ENCODE results near the gene ADAM12. TPM values are rescaled to one million over a fixed set of nuclear protein-coding genes. Genes with fewer than 3 reads are reported as not detected.

ADAM12 gene, protein sequence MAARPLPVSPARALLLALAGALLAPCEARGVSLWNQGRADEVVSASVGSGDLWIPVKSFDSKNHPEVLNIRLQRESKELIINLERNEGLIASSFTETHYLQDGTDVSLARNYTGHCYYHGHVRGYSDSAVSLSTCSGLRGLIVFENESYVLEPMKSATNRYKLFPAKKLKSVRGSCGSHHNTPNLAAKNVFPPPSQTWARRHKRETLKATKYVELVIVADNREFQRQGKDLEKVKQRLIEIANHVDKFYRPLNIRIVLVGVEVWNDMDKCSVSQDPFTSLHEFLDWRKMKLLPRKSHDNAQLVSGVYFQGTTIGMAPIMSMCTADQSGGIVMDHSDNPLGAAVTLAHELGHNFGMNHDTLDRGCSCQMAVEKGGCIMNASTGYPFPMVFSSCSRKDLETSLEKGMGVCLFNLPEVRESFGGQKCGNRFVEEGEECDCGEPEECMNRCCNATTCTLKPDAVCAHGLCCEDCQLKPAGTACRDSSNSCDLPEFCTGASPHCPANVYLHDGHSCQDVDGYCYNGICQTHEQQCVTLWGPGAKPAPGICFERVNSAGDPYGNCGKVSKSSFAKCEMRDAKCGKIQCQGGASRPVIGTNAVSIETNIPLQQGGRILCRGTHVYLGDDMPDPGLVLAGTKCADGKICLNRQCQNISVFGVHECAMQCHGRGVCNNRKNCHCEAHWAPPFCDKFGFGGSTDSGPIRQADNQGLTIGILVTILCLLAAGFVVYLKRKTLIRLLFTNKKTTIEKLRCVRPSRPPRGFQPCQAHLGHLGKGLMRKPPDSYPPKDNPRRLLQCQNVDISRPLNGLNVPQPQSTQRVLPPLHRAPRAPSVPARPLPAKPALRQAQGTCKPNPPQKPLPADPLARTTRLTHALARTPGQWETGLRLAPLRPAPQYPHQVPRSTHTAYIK
- under 1 TPM; 0.34 to 0.87 (median 0.51) TPM for total RNA-seq

DNA sequence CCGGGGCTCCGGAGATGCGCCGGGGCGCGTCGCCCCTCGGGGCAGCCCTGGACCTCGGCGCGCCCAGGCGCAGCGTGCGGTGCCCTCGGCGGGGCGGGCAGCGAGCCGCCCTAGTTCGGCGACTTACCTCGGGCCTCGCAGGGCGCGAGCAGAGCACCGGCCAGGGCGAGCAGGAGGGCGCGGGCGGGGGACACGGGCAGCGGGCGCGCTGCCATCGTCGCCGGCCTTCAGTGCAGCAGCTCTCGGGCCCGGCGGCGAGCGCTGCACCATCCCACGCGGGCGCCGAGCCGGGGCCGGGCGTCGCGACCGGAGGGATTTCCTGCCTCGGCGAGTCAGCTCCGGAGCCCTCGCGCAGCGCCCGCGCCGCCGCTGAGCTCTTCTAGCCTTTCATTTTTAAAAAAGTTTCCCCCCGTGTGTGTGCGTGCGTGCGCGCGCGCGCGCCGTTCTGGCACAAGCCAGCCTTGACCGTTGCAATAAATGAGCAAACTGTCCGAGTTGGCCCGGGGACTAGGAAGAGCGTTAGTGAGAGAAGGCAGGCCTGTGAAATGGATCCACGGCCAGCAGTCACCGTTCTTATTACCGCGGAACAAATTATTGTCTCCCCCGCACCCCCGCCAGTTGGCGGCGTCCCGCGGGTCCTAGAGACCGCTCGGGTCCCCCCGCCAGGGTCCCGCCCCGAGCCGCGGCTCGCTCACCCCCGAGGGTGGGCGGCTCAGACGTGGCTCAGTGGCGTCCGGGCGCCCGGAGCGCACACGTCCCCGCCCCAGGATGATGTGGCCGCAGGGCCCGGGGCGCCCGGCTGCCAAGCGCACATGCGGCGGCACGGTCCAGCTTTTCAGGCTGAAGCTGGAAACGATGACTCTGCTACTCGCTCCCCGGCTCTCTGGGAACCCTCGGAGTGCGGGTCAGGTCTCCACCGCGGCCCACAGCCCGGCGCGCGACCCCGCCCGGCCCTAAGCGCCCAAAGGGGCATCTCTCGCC lies at the start of gene ADAM12:
Gene ADAM12 (minus strand): TSS at position 547 of the 981 bp plus-strand sequence. CDS start 332 bp downstream, at position 215.
- DNase-seq (no peak), ATAC-seq (peak; percentile 24 to 25)
- H3K9me3 Mint-ChIP-seq: no peaks in the 10 kb centered on the region
- peak within 1 kb of the TSS; percentile 79 for H3K4me3 Mint-ChIP-seq
- H3K27me3 Mint-ChIP-seq (ENCODE audit: low read depth): peaks cover 37% of the 10 kb centered on the region
- H3K4me1 Mint-ChIP-seq (ENCODE audit: low read depth): peaks cover 6% of the 10 kb centered on the region
- H3K36me3 Mint-ChIP-seq (ENCODE audit: insufficient read depth): no peaks in the 10 kb centered on the region

DNA sequence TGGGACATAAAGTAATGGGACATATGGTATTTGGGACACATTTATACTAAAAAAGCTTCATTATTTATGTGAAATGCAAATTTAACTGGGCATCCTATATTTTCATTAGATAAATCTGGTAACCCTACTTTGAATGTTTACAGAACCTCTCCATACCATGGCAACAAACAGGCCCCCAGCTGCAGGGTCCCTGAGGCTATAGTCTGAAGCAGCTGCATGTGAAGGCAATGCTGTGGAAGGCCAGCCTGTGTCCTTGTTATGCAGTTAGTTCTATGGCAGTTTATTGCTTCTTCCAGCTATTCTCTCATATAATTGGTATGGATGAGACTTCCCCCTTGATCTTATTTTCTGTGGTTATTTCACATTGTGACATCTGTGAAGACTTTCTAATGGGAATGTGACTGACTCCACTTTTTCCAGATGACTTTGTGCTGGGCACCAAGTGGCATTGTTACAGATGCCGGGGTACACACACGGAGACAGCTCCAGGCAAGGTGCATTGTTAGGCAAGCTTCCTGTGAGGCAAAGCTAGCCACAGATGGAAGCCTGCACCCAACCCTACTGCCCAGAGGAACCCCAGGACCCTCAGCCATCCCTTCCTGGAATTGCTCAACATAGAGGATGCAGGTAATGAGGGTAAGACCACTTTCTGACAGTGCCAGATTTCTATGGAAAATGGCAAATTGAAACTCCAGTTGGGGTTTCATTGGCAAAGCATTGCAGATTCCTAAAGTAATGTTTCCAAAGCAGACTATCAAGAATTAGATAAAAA lies 49.5 kb upstream of the ADAM12 start:
- no peaks in the 10 kb centered on the region for H3K9me3 Mint-ChIP-seq
- no peak for ATAC-seq
- no peak overlapping the region for H3K4me3 Mint-ChIP-seq
- no peaks in the 10 kb centered on the region for H3K36me3 Mint-ChIP-seq (ENCODE audit: insufficient read depth)
- DNase-seq: no peak
- no peaks in the 10 kb centered on the region for H3K27me3 Mint-ChIP-seq (ENCODE audit: low read depth)
- H3K4me1 Mint-ChIP-seq (ENCODE audit: low read depth): no peaks in the 10 kb centered on the region

DNA sequence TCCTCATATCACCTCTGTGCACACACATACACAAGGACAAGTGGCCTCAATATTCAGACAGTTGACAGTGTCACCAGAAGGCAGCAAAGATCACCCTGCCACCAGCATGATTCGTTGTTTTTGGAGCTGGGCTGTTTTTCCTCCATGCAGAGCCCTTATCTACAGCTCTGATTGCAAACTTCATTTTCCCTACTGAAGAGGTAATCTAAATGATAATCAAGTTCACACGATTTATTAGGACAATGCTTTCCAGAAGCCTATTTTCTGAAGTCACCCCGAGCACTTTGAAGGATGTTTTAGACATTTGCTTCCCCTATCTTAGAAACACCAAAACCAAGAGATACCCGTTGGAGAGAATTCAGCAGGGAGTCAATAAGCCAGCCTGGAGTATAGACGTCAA lies 46.0 kb upstream of the ADAM12 start:
- Mint-ChIP-seq H3K4me1 (ENCODE audit: low read depth) (no peaks in the 10 kb centered on the region), H3K36me3 (ENCODE audit: insufficient read depth) (no peaks in the 10 kb centered on the region), H3K4me3 (no peak overlapping the region), H3K27me3 (ENCODE audit: low read depth) (no peaks in the 10 kb centered on the region), H3K9me3 (no peaks in the 10 kb centered on the region)
- ATAC-seq (no peak), DNase-seq (no peak)

DNA sequence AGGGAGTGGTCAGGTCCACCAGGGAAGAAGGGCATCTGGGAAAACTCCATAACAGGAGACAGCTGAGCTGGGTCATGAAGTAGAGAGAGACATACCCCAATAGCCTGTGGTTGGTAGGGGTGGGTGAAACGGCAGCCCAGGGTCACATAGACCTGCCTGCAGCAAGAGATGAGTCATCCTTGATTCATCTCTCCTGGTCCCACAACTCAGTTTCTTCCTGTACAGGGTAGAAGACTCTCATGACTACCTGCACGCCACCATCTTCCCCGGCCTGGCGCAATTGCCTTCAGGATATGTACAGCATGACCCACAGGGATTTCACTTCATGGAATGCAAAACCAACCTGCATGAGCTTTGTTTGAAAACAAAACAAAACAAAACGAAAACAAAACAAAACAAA lies 45.1 kb upstream of the ADAM12 start:
- Mint-ChIP-seq H3K4me1 (ENCODE audit: low read depth) (no peaks in the 10 kb centered on the region), H3K27me3 (ENCODE audit: low read depth) (no peaks in the 10 kb centered on the region), H3K4me3 (no peak overlapping the region), H3K36me3 (ENCODE audit: insufficient read depth) (no peaks in the 10 kb centered on the region), H3K9me3 (no peaks in the 10 kb centered on the region)
- DNase-seq (no peak), ATAC-seq (peak in 1 of 2 donors; percentile 32)

DNA sequence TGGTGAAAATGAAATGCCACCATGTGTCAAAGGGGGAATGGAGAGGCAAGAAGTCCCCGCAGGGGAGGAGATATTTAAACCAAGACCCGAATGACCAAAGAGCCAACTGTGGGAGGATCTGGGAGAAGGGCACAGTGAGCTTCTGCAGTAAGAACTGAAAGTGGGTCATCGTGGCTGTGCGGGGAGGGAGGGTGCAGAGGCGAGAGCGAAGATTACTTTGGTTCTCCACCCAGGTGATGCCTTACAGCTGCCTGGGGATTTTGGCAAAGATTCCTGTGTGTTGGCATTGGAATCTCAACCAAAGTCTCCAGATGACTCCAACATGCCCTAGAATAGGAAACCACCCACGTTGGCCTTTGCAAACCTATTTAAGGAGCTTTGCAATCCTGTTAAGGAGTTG lies 44.2 kb upstream of the ADAM12 start:
- ATAC-seq: no peak
- DNase-seq: no peak
- Mint-ChIP-seq H3K4me1 (ENCODE audit: low read depth) (no peaks in the 10 kb centered on the region), H3K36me3 (ENCODE audit: insufficient read depth) (no peaks in the 10 kb centered on the region), H3K4me3 (no peak overlapping the region), H3K9me3 (no peaks in the 10 kb centered on the region), H3K27me3 (ENCODE audit: low read depth) (no peaks in the 10 kb centered on the region)

DNA sequence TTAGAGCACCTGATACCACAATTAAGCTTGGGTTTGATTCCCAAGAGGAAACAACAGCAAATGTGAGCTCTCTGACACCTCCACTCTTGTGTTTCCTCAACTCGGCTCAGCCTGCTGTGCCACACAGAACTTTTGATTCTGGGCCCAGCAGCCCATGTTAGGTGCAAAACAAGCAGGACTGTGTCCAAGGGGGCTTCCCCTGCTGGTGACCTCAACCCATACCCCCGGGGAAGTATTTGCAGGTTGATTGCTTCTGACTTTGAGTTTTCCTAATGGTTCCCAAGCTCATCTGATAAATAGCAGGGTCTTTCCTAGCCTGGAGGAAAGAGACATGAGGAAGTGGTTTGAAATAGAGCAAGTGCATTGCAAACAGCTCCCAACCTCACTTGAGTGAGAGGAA lies 43.5 kb upstream of the ADAM12 start:
- DNase-seq (no peak), ATAC-seq (no peak)
- H3K9me3 Mint-ChIP-seq: no peaks in the 10 kb centered on the region
- H3K4me1 Mint-ChIP-seq (ENCODE audit: low read depth): no peaks in the 10 kb centered on the region
- H3K36me3 Mint-ChIP-seq (ENCODE audit: insufficient read depth): no peaks in the 10 kb centered on the region
- H3K27me3 Mint-ChIP-seq (ENCODE audit: low read depth): no peaks in the 10 kb centered on the region
- H3K4me3 Mint-ChIP-seq: no peak overlapping the region

DNA sequence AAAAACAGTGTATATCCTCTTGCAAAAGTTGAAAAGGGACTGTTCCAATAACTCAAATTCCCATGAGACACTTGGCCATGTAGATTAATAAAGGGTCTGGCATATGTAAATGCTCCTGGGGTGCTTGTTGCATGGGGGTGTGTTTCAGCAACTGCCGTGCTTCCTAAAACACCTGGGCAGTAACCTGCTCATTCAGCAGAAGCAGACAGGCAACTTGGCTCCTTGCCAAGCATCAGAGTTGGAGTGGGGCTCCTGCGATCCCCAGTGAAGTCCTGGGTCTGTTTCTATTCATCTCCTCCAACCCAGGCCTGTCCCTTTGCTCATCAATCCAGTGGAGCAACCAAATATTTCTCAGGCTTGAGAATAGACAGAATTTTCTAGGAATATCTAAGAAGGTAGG lies 42.2 kb upstream of the ADAM12 start:
- H3K36me3 Mint-ChIP-seq (ENCODE audit: insufficient read depth): no peaks in the 10 kb centered on the region
- DNase-seq (no peak), ATAC-seq (no peak)
- no peaks in the 10 kb centered on the region for H3K27me3 Mint-ChIP-seq (ENCODE audit: low read depth)
- H3K4me1 Mint-ChIP-seq (ENCODE audit: low read depth): no peaks in the 10 kb centered on the region
- no peaks in the 10 kb centered on the region for H3K9me3 Mint-ChIP-seq
- H3K4me3 Mint-ChIP-seq: no peak overlapping the region

DNA sequence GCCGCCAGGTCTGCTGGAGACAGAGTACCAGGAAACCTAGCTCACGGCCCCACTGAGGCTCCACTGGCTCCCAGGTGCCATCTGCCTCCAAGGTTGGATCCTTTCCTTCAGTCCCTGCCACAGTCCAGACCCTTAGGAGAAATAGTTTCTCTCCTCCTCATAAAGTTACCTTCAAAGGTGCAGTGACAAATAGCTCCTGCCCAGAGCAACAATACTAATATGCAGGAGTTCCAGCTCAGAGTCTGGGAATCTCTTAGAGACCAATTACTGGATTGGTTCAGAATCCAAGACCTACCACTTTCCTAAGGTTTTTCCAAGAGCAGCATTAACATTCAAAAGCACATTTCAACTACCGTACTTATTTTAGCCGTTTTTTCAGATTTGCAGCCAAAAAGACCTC lies 41.0 kb upstream of the ADAM12 start:
- Mint-ChIP-seq H3K27me3 (ENCODE audit: low read depth) (no peaks in the 10 kb centered on the region), H3K4me1 (ENCODE audit: low read depth) (no peaks in the 10 kb centered on the region), H3K9me3 (peaks cover 2% of the 10 kb centered on the region), H3K36me3 (ENCODE audit: insufficient read depth) (no peaks in the 10 kb centered on the region), H3K4me3 (no peak overlapping the region)
- ATAC-seq: no peak
- no peak for DNase-seq

DNA sequence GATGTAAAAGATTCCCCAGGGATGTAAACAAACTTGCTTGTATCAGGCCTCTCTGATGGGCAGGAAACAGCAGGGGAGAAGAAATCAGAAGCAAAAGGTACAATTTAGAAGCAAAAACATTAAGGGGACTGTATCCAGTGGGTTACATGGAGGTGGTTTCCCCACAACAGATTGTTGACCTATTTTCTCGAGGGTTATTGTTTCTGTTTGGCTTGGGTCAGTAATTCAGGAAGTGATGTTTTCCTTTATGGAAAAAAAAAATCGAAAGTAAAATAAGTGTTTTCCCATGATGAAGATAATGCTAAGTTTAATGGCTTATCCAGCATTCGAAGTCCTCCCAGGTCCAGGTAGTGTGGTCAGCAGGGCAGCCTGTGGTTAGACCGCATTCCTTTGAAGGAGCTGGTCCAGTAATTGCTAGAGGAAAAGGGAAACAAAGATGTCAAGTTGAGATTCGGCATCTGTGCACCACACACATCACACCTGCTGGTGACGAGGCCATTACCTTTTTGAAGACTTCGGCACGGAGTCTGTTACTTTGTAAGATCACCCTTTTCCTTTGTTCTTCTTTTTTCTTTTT lies 37.3 kb upstream of the ADAM12 start:
- no peak overlapping the region for H3K4me3 Mint-ChIP-seq
- ATAC-seq: no peak
- H3K36me3 Mint-ChIP-seq (ENCODE audit: insufficient read depth): no peaks in the 10 kb centered on the region
- peaks cover 11% of the 10 kb centered on the region for H3K9me3 Mint-ChIP-seq
- H3K27me3 Mint-ChIP-seq (ENCODE audit: low read depth): no peaks in the 10 kb centered on the region
- DNase-seq: no peak
- no peaks in the 10 kb centered on the region for H3K4me1 Mint-ChIP-seq (ENCODE audit: low read depth)

DNA sequence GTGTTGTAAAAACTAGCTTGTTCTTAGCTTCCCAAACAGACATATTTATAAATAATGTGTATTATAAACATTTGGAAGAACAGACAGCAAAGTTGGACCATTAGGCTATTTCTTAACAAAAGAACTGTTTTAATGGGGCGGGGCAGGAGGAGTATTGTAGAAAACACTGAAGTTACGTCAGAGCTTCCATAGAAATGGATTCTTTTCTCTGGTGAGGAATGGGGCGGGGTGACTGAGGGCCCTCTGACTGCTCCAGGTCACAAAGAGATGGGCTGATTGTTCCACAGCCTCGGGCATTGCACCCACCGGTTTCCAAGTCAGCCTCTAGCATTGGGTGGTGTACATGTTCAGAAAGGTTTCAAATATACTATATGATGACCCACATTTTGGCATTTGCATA lies 36.8 kb upstream of the ADAM12 start:
- Mint-ChIP-seq H3K4me3 (no peak overlapping the region), H3K36me3 (ENCODE audit: insufficient read depth) (no peaks in the 10 kb centered on the region), H3K27me3 (ENCODE audit: low read depth) (no peaks in the 10 kb centered on the region), H3K4me1 (ENCODE audit: low read depth) (no peaks in the 10 kb centered on the region), H3K9me3 (peaks cover 11% of the 10 kb centered on the region)
- ATAC-seq (no peak), DNase-seq (no peak)

DNA sequence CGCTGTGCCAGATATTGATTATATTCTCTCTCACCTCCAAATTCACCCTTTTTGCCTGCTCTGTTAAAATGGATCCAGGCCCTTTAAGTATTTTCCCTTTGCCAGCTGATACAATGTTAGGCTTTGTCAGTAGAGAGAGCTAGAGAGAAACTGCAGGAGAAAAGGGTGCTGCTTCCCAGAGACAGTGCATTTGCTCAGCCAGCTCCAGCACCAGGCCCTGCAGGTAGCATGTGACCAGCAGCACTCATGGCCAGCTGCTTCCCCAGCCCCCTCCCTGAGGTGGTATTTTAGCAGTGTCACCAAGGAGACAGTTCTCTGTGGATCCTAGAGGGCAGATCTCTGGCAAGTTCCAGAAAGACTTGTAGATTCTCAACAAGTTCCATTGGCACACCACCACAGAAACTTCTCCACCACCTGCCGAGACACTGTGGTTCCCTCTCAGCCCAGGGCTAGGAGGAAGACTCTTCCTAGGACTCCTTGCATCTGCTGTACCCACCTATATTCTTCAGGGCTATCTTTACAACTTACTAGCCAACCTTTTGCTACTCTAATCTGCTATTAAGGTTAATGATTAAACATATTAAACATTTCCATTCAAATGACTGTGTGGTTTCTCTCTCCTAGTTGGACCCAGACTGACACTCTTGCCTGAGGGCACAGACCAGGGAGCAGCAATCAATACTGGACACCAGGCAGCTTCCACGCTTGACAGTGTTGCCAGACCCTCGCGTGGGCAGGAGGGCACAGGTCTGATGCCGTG lies 35.6 kb upstream of the ADAM12 start:
- no peaks in the 10 kb centered on the region for H3K27me3 Mint-ChIP-seq (ENCODE audit: low read depth)
- no peaks in the 10 kb centered on the region for H3K4me1 Mint-ChIP-seq (ENCODE audit: low read depth)
- H3K36me3 Mint-ChIP-seq (ENCODE audit: insufficient read depth): no peaks in the 10 kb centered on the region
- no peak overlapping the region for H3K4me3 Mint-ChIP-seq
- ATAC-seq (no peak), DNase-seq (no peak)
- peaks cover 16% of the 10 kb centered on the region for H3K9me3 Mint-ChIP-seq

DNA sequence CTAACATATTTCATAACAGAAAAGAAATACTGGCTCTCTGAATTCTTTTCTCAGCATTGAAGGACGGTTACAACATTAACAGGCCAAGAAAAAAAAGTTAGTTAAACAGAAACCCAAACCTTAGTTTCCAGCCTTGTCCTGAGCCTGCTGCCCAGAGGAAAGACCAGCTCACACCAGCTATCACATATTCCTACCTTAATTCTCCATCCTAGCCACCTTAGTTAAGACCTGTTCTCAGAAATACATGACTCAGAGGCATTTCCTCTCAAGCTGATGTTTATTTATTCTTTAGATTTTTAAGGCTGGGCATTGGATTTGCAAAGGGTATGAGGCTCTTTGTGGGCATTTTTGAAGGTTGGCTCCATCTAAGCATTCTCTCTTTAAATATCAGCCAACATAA lies 34.3 kb upstream of the ADAM12 start:
- Mint-ChIP-seq H3K27me3 (ENCODE audit: low read depth) (no peaks in the 10 kb centered on the region), H3K9me3 (peaks cover 16% of the 10 kb centered on the region), H3K36me3 (ENCODE audit: insufficient read depth) (no peaks in the 10 kb centered on the region), H3K4me3 (no peak overlapping the region), H3K4me1 (ENCODE audit: low read depth) (no peaks in the 10 kb centered on the region)
- DNase-seq: no peak
- no peak for ATAC-seq

Data from activated T-cell treated with anti-CD3 and anti-CD28 coated beads, Interleukin-2, amount 50 U/mL, for 4 hours (primary cell).